OCI-M2 (cell line): Measurements from ENCODE around the gene FMN2.
"Not testable (repeated sequence)": the region's sequence is repeated elsewhere in the genome, so short reads cannot be mapped to it uniquely, and the experiment has no call there.

ENCODE experiments used
- DNase-seq: peaks from one replicate; lab custom pipeline; 2025; ENCODE audit not compliant: unreplicated experiment; lab: John Stamatoyannopoulos, UW

FMN2 gene

DNA sequence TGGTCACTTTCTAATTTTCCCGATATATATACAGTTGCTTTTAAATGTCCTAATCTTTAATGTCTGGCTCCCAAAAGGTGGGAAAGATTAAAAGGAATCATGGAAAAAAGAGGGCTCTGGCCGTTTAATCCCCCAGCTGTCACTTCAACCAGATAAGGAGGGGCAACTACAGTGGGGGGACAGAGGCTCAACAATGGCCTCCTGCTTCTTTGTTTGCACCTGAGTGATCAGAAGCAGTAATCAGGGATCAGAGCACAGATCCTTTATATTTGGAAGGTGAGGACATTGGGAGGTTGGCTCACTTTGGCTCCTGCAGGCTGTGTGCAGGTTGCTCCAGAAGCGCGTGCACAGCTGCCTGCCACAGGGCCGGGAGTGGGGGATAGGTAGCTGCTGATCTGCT, 212.8 kb downstream of the FMN2 start:
- no peak for DNase-seq

- DNase-seq: no peak
These were observed 215.0 kb downstream of the FMN2 start for GRCh38 chr1:240306673-240307072.

- no peak for DNase-seq
These were observed 216.4 kb downstream of the FMN2 start for GRCh38 chr1:240308096-240308495.

GRCh38 chr1:240309769-240310168, 218.1 kb downstream of the FMN2 start:
- DNase-seq: no peak

DNA sequence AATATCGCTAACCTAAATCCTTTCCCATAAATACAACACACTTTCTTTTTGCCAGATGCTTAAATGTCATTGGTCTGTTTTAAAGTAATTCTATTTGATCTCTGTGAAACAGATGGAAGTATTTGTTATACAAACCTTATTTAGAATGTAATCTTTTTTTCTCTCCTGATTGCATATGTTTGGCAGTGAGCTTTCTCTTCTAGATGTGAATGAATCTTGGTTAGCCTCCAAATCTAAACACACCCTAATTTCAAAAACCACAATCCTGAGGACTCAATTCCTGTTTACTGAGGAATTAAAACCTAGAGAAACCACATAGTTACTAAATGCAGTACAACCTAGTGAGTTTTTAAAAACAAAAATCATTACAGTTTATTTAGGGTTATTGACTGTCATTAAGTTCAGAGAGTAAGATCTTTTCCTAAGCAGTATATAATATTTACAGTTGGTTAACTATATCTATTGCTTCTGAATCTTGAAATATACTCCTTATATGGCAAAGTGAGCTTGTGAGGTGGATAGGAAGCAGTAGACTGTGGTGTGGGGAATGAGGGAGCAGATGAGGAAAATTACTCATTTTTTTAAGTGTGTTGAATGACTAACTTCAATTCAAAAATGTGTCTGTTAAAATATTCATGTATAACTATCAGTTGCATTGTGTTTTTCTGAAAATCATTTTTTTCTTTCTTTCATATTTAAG, 218.7 kb downstream of the FMN2 start:
- no peak for DNase-seq

GRCh38 chr1:240312872-240313271, 221.2 kb downstream of the FMN2 start:
- no peak for DNase-seq

GRCh38 chr1:240314845-240315801, 223.4 kb downstream of the FMN2 start:
- DNase-seq: no peak

DNA sequence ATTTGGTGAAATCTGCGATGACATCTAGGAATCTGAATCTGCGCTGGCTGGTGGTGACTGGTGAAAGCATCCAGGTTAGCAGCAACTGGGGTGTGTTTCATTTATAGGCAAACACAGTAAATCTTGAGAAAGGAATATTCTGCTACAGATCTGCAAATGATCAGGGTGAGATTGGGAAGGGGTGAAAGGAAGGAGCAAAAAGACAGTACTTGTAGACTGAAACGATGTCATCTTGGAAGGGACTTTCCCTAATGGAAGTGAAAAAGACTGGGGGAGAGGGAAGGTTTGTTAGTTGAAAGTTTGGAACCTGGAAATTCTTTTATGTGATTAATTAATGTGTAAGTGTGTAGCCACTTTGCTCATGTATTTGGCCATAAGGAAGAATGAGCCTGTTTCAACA, 228.3 kb downstream of the FMN2 start:
- no peak for DNase-seq

- no peak for DNase-seq
These were observed 229.0 kb downstream of the FMN2 start for GRCh38 chr1:240320659-240321058.

- DNase-seq: no peak
These were observed 231.3 kb downstream of the FMN2 start for GRCh38 chr1:240322943-240323342.

- DNase-seq: not testable (repeated sequence)
These were observed 236.7 kb downstream of the FMN2 start for GRCh38 chr1:240328382-240328781.

DNA sequence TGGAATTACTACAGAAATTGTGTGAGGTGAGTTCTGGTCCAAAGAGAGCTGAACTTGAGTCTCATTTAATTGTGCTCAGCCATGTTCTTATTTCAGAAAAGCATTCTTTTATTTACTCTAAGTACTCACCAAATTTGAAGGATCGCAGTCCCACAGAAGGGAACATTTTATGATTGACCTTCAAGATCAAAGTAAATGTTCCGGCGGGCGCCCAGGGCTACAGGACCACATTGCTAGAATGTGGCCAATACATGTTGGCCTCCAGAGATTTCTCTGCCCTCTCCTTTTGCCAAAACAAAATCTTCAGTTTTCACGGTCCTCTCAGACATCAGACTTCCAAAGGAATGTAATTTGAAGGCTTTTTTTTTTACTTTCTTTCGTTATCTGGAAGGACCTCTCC, 237.8 kb downstream of the FMN2 start:
- DNase-seq: no peak

DNA sequence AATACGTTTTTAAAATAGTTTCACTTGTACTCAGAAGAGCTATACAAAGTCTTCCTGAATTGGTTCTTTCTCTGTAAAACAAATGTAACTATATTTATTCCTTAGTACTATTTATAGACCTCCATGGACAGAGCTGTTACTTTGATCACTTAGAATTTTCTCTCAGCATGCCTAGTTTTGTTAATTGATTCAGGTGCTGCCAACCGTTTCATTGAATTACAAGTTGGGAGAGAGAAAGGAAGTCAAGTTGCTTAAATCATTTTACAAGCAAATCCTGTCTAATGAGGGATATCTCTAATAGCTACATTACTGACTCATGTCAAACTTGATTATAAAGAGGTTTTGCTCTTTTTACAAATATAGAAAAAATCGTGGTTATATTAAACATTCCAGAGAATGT, 241.0 kb downstream of the FMN2 start:
- DNase-seq: no peak

DNA sequence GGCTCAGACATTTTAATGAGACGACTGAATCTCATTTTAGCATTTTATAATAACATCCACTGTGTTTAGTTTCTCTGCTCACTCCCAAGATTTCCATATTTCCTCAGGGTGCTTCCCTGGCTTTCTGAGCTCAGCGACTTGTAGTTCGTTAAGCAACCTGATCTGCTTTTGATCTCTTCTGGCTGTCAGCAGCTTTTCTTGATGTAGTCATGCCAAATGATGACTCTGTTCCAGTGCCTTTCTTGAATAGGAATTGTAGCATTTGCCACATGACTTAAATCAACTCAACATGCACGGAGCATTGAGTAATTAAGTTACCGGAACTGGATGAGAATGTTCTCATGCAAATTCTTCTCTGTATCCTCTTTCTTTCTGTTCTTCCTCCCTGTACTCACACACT, 246.1 kb downstream of the FMN2 start:
- DNase-seq: no peak

DNA sequence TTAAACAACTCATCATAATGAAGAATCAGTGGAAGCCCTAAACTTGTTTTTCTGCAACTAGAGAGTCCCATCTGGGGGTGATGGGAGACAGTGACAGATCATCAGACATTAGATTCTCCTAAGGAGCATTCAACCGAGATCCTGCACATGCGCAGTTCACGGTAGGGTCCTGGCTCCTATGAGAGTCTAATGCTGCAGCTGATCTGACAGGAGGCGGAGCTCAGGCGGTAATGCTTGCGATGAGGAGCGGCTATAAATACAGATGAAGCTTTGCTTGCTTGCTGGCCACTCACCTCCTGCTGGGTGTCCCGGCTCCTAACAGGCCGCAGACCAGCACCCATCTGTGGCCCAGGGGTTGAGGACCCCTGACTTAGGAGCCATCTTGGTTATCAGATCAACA, 247.2 kb downstream of the FMN2 start:
- no peak for DNase-seq

GRCh38 chr1:240341365-240342250, 249.9 kb downstream of the FMN2 start:
- DNase-seq: no peak

DNA sequence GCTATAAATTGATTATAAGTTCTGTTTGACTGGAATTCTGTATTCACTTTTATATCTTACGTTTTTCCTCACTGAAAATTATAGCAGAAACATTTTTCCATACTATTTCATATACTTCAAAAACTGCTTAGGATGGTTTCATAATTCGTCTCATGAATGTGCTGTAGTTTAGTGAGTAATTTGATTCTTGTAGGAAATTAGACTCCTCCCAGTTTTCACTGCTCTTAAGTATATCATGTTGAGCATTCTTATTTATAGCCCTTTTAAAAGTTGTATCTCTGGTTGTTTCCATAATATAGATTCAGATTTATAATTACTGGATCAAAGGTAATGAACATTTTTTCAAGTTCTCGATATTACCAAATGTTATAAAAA, 250.6 kb downstream of the FMN2 start:
- DNase-seq: no peak

- DNase-seq: no peak
These were observed 251.4 kb downstream of the FMN2 start for GRCh38 chr1:240343045-240343444.

DNA sequence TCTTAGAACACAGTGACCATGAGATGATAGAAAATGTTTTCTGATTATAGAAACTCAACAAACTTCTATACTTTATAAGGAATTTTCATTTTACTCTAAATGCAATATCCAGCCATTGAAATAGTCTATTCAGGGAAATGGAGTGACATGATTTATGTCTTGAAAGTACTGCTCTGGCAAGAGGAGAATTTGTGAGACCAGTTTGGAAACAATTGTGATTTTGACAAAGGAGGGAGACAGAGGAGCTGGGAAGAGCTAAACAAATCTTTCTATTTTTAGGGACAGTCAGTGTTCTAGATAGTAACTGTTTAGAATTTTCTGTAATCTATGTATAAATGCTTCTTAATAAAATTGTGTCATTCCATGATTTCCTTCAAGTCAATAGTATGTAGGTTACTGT, 252.3 kb downstream of the FMN2 start:
- no peak for DNase-seq

DNA sequence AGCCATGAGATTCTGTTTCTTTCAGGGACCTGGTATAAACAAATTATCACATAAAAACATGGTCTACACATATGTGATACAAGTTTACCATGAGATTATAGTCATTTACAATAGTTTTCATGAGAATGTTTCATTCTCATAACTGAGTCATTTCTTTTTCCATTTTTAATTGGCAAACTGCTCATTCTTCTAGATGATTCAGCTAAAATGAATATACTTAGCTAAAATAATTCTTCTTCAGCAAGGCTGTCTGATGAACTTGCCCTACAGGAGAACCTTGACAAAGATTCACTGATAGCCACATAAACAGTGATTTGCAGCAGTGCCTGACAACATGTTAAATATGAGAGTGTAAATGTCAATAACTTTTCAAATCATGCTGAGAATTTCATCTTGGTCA, 253.2 kb downstream of the FMN2 start:
- DNase-seq: no peak

DNA sequence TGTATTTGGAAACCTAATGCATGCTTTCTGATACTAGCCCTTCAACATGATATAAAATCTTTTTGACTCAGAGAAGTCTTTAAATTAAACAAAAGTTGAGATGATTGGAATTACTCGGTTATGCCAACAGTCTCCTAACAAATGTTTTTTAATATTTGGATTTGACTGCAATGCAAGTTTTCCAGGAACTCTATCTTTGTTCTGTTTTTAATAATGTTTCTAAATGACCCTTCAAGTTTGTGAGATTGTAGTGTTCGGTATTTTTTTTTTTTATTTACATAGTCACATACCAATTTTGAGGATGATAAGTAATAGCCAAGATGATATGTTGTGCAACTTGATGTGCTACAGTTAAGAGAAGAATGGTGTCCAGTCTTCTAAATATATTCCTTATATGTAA, 258.0 kb downstream of the FMN2 start:
- no peak for DNase-seq
